H9 (cell line): Measurements from ENCODE around the gene TCEAL4. TPM values are rescaled to one million over a fixed set of nuclear protein-coding genes. Genes with fewer than 3 reads are reported as not detected.

Experiments used
- DNase-seq: peaks from one replicate; pipeline ENCODE4 v3.0.0-alpha.2; 2017
- H2AFZ ChIP-seq: one replicate; pipeline ENCODE4 v1.6.1; 2013; ENCODE audit warnings: mild to moderate bottlenecking, low read length, control low read depth, moderate library complexity
- H2AK5ac ChIP-seq: 2 replicates; pipeline ENCODE4 v1.6.1; 2013; ENCODE audit warnings: low read length, control low read depth, mixed read lengths; ENCODE audit not compliant: insufficient read length
- H2BK120ac ChIP-seq: one replicate; pipeline ENCODE4 v1.6.1; 2013; ENCODE audit warnings: low read depth, mild to moderate bottlenecking, low read length, control low read depth, inconsistent platforms; ENCODE audit not compliant: poor library complexity, severe bottlenecking
- H2BK12ac ChIP-seq: 2 replicates; pipeline ENCODE4 v1.6.1; 2013; ENCODE audit warnings: low read length, control low read depth, mixed read lengths, low read depth; ENCODE audit not compliant: insufficient read length
- H2BK15ac ChIP-seq: 2 replicates; pipeline ENCODE4 v1.6.1; 2013; ENCODE audit warnings: low read depth, low read length, control low read depth
- H2BK20ac ChIP-seq: one replicate; pipeline ENCODE4 v1.6.1; 2013; ENCODE audit warnings: low read depth, mild to moderate bottlenecking, low read length, control low read depth, inconsistent platforms; ENCODE audit not compliant: poor library complexity, severe bottlenecking
- H2BK5ac ChIP-seq: 2 replicates; pipeline ENCODE4 v1.6.1; 2013; ENCODE audit warnings: low read length, control low read depth, mixed read lengths; ENCODE audit not compliant: insufficient read length
- H3K14ac ChIP-seq: 2 replicates; pipeline ENCODE4 v1.6.1; 2013; ENCODE audit warnings: low read length, control low read depth; ENCODE audit not compliant: insufficient read depth
- H3K18ac ChIP-seq: 2 replicates; pipeline ENCODE4 v1.6.1; 2013; ENCODE audit warnings: low read depth, mild to moderate bottlenecking, mixed read lengths, low read length, control low read depth; ENCODE audit not compliant: insufficient read length
- H3K23ac ChIP-seq: 2 replicates; pipeline ENCODE4 v1.6.1; 2013; ENCODE audit warnings: low read length, control low read depth, mixed read lengths, low read depth; ENCODE audit not compliant: insufficient read length
- H3K23me2 ChIP-seq: 2 replicates; pipeline ENCODE4 v1.6.1; 2013; ENCODE audit warnings: low read depth, mild to moderate bottlenecking, mixed read lengths, low read length, control low read depth; ENCODE audit not compliant: insufficient read length, poor library complexity, severe bottlenecking
- H3K27ac ChIP-seq: 2 replicates; pipeline ENCODE4 v1.5.1; 2013; ENCODE audit warnings: low read length, control low read depth, mixed read lengths, low read depth; ENCODE audit not compliant: insufficient read length
- H3K27me3 ChIP-seq: 2 replicates; pipeline ENCODE4 v1.6.1; 2013; ENCODE audit warnings: low read length, control low read depth, inconsistent platforms; ENCODE audit not compliant: insufficient read depth
- H3K4ac ChIP-seq: 2 replicates; pipeline ENCODE4 v1.6.1; 2013; ENCODE audit warnings: low read depth, mild to moderate bottlenecking, control low read depth, inconsistent platforms, low read length, moderate library complexity
- H3K4me1 ChIP-seq: 2 replicates; pipeline ENCODE4 v1.6.1; 2013; ENCODE audit warnings: low read length, control low read depth, inconsistent platforms; ENCODE audit not compliant: insufficient read depth
- H3K4me2 ChIP-seq: 2 replicates; pipeline ENCODE4 v1.6.1; 2013; ENCODE audit warnings: low read length, control low read depth, mixed read lengths; ENCODE audit not compliant: insufficient read length, insufficient read depth
- H3K56ac ChIP-seq: 2 replicates; pipeline ENCODE4 v1.6.1; 2013; ENCODE audit warnings: low read depth, mild to moderate bottlenecking, mixed read lengths, low read length, control low read depth; ENCODE audit not compliant: insufficient read length
- H3K79me1 ChIP-seq: 2 replicates; pipeline ENCODE4 v1.6.1; 2013; ENCODE audit warnings: low read depth, mild to moderate bottlenecking, moderate library complexity, low read length, control low read depth, inconsistent platforms; ENCODE audit not compliant: insufficient read depth, poor library complexity, severe bottlenecking
- H3K79me2 ChIP-seq: 2 replicates; pipeline ENCODE4 v1.6.1; 2013; ENCODE audit warnings: low read length, control low read depth, inconsistent platforms; ENCODE audit not compliant: insufficient read depth
- H3K9ac ChIP-seq: 2 replicates; pipeline ENCODE4 v1.6.1; 2013; ENCODE audit warnings: low read length, control low read depth, mixed read lengths; ENCODE audit not compliant: insufficient read length; ENCODE audit errors: extremely low read depth
- H3K9me3 ChIP-seq: one replicate; pipeline ENCODE4 v1.6.1; 2013; ENCODE audit warnings: low read depth, low read length, inconsistent platforms; ENCODE audit not compliant: control insufficient read depth
- H3T11ph ChIP-seq: one replicate; pipeline ENCODE4 v1.6.1; 2013; ENCODE audit warnings: mild to moderate bottlenecking, low read length, control low read depth, inconsistent platforms
- H4K20me1 ChIP-seq: one replicate; pipeline ENCODE4 v1.6.1; 2013; ENCODE audit not compliant: control insufficient read depth, insufficient read length, insufficient read depth
- H4K5ac ChIP-seq: 2 replicates; pipeline ENCODE4 v1.6.1; 2013; ENCODE audit warnings: low read depth, mild to moderate bottlenecking, mixed read lengths, low read length, control low read depth; ENCODE audit not compliant: insufficient read length
- H4K8ac ChIP-seq: replicated peaks from 2 replicates; pipeline ENCODE4 v1.6.1; 2013; ENCODE audit warnings: low read length, control low read depth, mixed read lengths, low read depth; ENCODE audit not compliant: insufficient read length
- H4K91ac ChIP-seq: 2 replicates; pipeline ENCODE4 v1.6.1; 2013; ENCODE audit warnings: low read depth, mild to moderate bottlenecking, moderate library complexity, mixed read lengths, low read length, control low read depth; ENCODE audit not compliant: insufficient read length
- H3K27ac Mint-ChIP-seq, 3 experiments: 2 replicates in 2 of 3; 3 replicates in 1 of 3; pipeline ENCODE4 v1.8.0; 2020 to 2021; ENCODE audit warnings: mixed read lengths in 3 of 3, mild to moderate bottlenecking in 1 of 3, moderate library complexity in 1 of 3
- H3K27me3 Mint-ChIP-seq: 2 replicates; pipeline ENCODE4 v1.8.0; 2021; ENCODE audit warnings: low read depth, mild to moderate bottlenecking, moderate library complexity, mixed read lengths
- H3K36me3 Mint-ChIP-seq, 3 experiments: 2 replicates in 2 of 3; 3 replicates in 1 of 3; pipeline ENCODE4 v1.8.0; 2020 to 2021; ENCODE audit warnings: low read depth in 3 of 3, mixed read lengths in 3 of 3; ENCODE audit not compliant: insufficient read depth in 1 of 3
- H3K4me1 Mint-ChIP-seq, 2 experiments: 2 replicates each; pipeline ENCODE4 v1.8.0; 2020; ENCODE audit warnings: mixed read lengths in 2 of 2
- H3K4me3 Mint-ChIP-seq, 2 experiments: 2 replicates in 1 of 2; 3 replicates in 1 of 2; pipeline ENCODE4 v1.8.0; 2020 to 2021; ENCODE audit warnings: mild to moderate bottlenecking in 2 of 2, mixed read lengths in 2 of 2, moderate library complexity in 1 of 2
- H3K9me3 Mint-ChIP-seq, 2 experiments: 2 replicates in 1 of 2; 3 replicates in 1 of 2; pipeline ENCODE4 v1.8.0; 2020; ENCODE audit warnings: mild to moderate bottlenecking in 2 of 2, mixed read lengths in 2 of 2, moderate library complexity in 1 of 2
- CTCF ChIP-seq: fragments of 200-600 bp; sonication (generic); conservative IDR thresholded peaks from 3 replicates; pipeline ENCODE4 v1.8.0; 2021; ENCODE audit warnings: antibody characterized with exemption, mild to moderate bottlenecking
- WGBS: extraction: QIAGEN DNeasy Blood & Tissue Kit; methylation state at CpG from one replicate; pipeline ENCODE4 v1.1.7; 2013; ENCODE audit warnings: missing lambda C conversion rate, low lambda C conversion rate, mixed read lengths; ENCODE audit not compliant: insufficient read length; ENCODE audit errors: extremely low coverage; 5-methylcytosine and 5-hydroxymethylcytosine counted together
- total RNA-seq: library from RNA; stranded (reverse); gene quantifications from 2 replicates; pipeline ENCODE4 v1.2.1, GENCODE V29; 2021

TCEAL4 gene
- total RNA-seq, 1 experiment from 2014 or later: 49.9 TPM

DNA sequence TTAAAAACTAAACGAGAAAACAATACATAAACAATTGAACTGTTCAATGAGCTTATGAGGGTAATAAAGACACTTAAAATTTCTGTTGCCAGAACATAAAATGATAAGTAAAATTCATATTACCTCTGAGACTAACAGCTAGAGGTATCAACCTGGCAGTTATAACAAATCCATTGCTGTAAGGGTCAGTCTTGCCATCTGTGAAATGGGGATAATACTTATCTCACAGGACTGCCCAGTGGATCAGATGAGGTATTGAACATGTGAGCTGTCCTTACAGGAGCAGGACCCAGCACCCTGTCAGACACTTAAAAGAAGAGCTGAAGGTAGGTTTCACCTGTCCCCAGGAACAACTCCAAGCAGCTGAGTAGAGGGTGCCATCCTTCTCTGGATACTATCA, 25.0 kb downstream of the TCEAL4 start:
- Mint-ChIP-seq H3K27me3 (peaks cover 10% of the 10 kb centered on the region), H3K4me1 (peaks cover 9 to 13% of the 10 kb centered on the region in 2 experiments), H3K9me3 (peaks cover 0 to 36% of the 10 kb centered on the region in 2 experiments; a peak in 2 of 5 replicates), H3K36me3 (peaks cover 0 to 7% (median 5%) of the 10 kb centered on the region in 3 experiments; a peak in 4 of 7 replicates), H3K4me3 (no peak overlapping the region; a peak in 1 of 5 replicates), H3K27ac (no peak overlapping the region)
- no peak overlapping the region for H2BK12ac ChIP-seq
- H4K20me1 ChIP-seq: no peaks in the 10 kb centered on the region
- H3K56ac ChIP-seq: no peak overlapping the region
- no peak overlapping the region for H2AFZ ChIP-seq
- H3K4me2 ChIP-seq: no peak overlapping the region
- H3K23me2 ChIP-seq: peaks cover 11% of the 10 kb centered on the region
- H3T11ph ChIP-seq: no peak overlapping the region
- H4K91ac ChIP-seq: no peak overlapping the region
- no peak overlapping the region for H3K9ac ChIP-seq
- H3K4me1 ChIP-seq: no peaks in the 10 kb centered on the region
- no peaks in the 10 kb centered on the region for H3K9me3 ChIP-seq
- H3K23ac ChIP-seq: no peak overlapping the region
- no peak for DNase-seq
- H4K5ac ChIP-seq: no peak overlapping the region
- WGBS: no CpG with 5 or more reads among the region's 1 CpG
- H3K18ac ChIP-seq: no peak overlapping the region
- H2BK15ac ChIP-seq: no peak overlapping the region
- no peak overlapping the region for H2AK5ac ChIP-seq
- H3K27me3 ChIP-seq: no peaks in the 10 kb centered on the region
- no peak overlapping the region for H4K8ac ChIP-seq
- H3K14ac ChIP-seq: no peak overlapping the region
- H3K27ac ChIP-seq: no peak overlapping the region
- no peak overlapping the region for H2BK5ac ChIP-seq
- H3K4ac ChIP-seq: no peak overlapping the region
- TF ChIP-seq CTCF: no peak
- H3K79me1 ChIP-seq: no peaks in the 10 kb centered on the region
- H2BK20ac ChIP-seq: no peak overlapping the region
- no peaks in the 10 kb centered on the region for H3K79me2 ChIP-seq
- H2BK120ac ChIP-seq: no peak overlapping the region
